ENCODE measurements around the gene HMG20A.

Gene HMG20A

DNA sequence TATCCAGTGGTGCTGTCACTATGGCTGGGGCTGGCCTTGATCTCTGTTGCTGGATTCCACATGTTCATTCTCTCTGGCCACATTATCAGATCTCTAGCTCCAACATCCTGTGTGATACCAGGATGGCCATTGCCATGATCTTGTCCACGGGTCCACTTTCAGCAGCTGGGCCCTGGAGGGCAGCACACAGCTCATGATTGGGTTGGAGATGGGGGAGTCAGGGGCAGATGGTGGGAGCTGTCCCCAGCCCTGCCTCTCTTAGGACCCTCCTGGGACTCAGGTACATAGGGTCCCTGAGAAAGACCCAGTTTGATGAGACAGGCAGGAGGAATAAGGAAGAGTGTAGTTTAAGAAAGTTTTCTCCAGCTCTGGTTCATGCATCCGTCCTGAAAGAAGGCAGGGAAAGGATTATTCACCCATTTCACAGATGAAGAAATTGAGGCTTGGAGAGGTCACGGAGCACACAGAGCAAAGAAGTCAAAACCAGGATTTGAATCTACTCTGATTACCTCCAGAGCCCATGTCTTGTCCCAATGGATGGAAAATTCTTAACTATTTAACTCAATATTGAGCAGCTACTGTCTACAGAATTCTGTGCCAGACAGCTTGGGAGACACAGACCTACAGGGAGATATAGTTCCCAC, 111.5 kb downstream of the HMG20A start:
- in situ Hi-C loops (cut with MboI; ENCODE audit: low sequenced_read_pairs): no loop called here

DNA sequence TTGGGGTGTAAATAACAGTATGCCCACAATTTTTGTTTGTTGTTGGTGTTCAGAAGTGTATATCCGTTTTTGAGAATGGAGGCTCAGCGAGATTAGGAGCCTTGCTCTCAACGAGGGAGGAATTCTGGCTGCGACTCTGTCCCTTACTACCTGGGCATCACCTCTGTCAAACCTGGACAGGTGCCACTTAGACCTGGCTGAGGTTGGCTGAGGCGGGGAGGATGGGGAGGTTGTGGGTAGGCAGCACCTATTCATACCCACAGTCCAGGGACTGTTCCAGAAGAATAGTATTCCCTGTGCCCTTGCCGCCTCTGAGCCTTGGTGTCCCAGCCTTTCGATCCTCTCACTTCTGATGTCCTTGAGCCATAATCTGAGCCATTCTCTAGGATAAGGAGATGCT, 112.2 kb downstream of the HMG20A start:
- in situ Hi-C loops (cut with MboI; ENCODE audit: low sequenced_read_pairs): no loop called here

- in situ Hi-C loops (cut with MboI; ENCODE audit: low sequenced_read_pairs): no loop called here
Measured at GRCh38 chr15:77533578-77534430, 113.1 kb downstream of the HMG20A start.
